IMR-90 (cell line): ENCODE results near the gene CD244. TPM values are rescaled to one million over a fixed set of nuclear protein-coding genes. Genes with fewer than 3 reads are reported as not detected.

Source experiments
- ATAC-seq: fragments of 200-7000 bp; cut with Tn5 transposase; 2 replicates; pipeline ENCODE4 v1.9.1; 2020; ENCODE audit warnings: low read depth, mild to moderate bottlenecking, moderate library complexity
- BruUV-seq: library from RNA; stranded (reverse); fragments of 400-500 nt; replicated peaks from 2 replicates; lab custom pipeline; 2021; lab: Mats Ljungman, UMichigan
- CTCF ChIA-PET: fragments of 300-600 bp; formaldehyde crosslinking; extraction: SDS; loops from one replicate; lab custom pipeline; 2021; ENCODE audit warnings: antibody characterized with exemption; lab: Yijun Ruan, JAX
- POLR2A ChIA-PET: fragments of 300-600 bp; sonication (Branson Sonifier 250); formaldehyde crosslinking; loops from one replicate; lab custom pipeline; 2022; ENCODE audit warnings: antibody characterized with exemption; ENCODE audit not compliant: unreplicated experiment; lab: Charles Lee
- DNase-seq: peaks from one replicate; pipeline ENCODE4 v3.0.0; 2013
- H2AFZ ChIP-seq: replicated peaks from 2 replicates; pipeline ENCODE3; 2013; ENCODE audit warnings: low read length, mild to moderate bottlenecking; ENCODE audit not compliant: poor library complexity
- H2AK5ac ChIP-seq: 2 replicates; pipeline ENCODE4 v1.6.1; 2013; ENCODE audit warnings: low read depth, low read length, inconsistent platforms
- H2AK9ac ChIP-seq: replicated peaks from 2 replicates; pipeline ENCODE3; 2013; ENCODE audit warnings: mild to moderate bottlenecking, low read depth, low read length, moderate library complexity; ENCODE audit not compliant: poor library complexity
- H2BK120ac ChIP-seq: 2 replicates; pipeline ENCODE4 v1.6.1; 2013; ENCODE audit warnings: low read depth, low read length, inconsistent platforms
- H2BK15ac ChIP-seq: 3 replicates; pipeline ENCODE4 v1.6.1; 2013; ENCODE audit warnings: low read depth, low read length, inconsistent platforms
- H2BK20ac ChIP-seq: 2 replicates; pipeline ENCODE4 v1.6.1; 2013; ENCODE audit warnings: low read depth, mild to moderate bottlenecking, inconsistent platforms, low read length, moderate library complexity
- H2BK5ac ChIP-seq: 2 replicates; pipeline ENCODE4 v1.6.1; 2013; ENCODE audit warnings: mild to moderate bottlenecking, low read depth, low read length, inconsistent platforms; ENCODE audit not compliant: poor library complexity, severe bottlenecking
- H3K14ac ChIP-seq: replicated peaks from 2 replicates; pipeline ENCODE4 v1.6.1; 2013; ENCODE audit warnings: low read depth, low read length, inconsistent platforms
- H3K18ac ChIP-seq: 2 replicates; pipeline ENCODE4 v1.6.1; 2013; ENCODE audit warnings: low read depth, low read length, control low read depth
- H3K23ac ChIP-seq: 2 replicates; pipeline ENCODE4 v1.6.1; 2013; ENCODE audit warnings: low read depth, low read length, inconsistent platforms
- H3K27ac ChIP-seq: 2 replicates; pipeline ENCODE4 v1.5.1; 2013; ENCODE audit warnings: mild to moderate bottlenecking, control low read depth, low read length; ENCODE audit not compliant: insufficient read depth
- H3K27me3 ChIP-seq: 2 replicates; pipeline ENCODE4 v1.6.1; 2013; ENCODE audit warnings: low read length; ENCODE audit not compliant: control insufficient read depth, insufficient read depth
- H3K36me3 ChIP-seq: 2 replicates; pipeline ENCODE4 v1.6.1; 2013; ENCODE audit warnings: low read length, mixed read lengths; ENCODE audit not compliant: control insufficient read depth, insufficient read depth
- H3K4ac ChIP-seq: 2 replicates; pipeline ENCODE4 v1.6.1; 2013; ENCODE audit warnings: low read depth, low read length, inconsistent platforms
- H3K4me1 ChIP-seq: 2 replicates; pipeline ENCODE4 v1.6.1; 2013; ENCODE audit warnings: low read length, mixed read lengths; ENCODE audit not compliant: control insufficient read depth, insufficient read depth
- H3K4me2 ChIP-seq: 2 replicates; pipeline ENCODE4 v1.6.1; 2013; ENCODE audit warnings: low read depth, mild to moderate bottlenecking, control low read depth, low read length, moderate library complexity
- H3K4me3 ChIP-seq: 2 replicates; pipeline ENCODE4 v1.5.1; 2013; ENCODE audit warnings: low read depth, mild to moderate bottlenecking, control low read depth, low read length, moderate library complexity; ENCODE audit not compliant: insufficient read depth
- H3K56ac ChIP-seq: 2 replicates; pipeline ENCODE4 v1.6.1; 2013; ENCODE audit warnings: low read length, inconsistent platforms; ENCODE audit not compliant: insufficient read depth; ENCODE audit errors: extremely low read depth
- H3K79me1 ChIP-seq, 2 experiments: 2 replicates each; pipeline ENCODE4 v1.6.1; 2013; ENCODE audit warnings: low read length in 2 of 2, inconsistent platforms in 1 of 2, low read depth in 1 of 2
- H3K9ac ChIP-seq: 2 replicates; pipeline ENCODE4 v1.6.1; 2013; ENCODE audit warnings: low read depth, low read length, control low read depth
- H3K9me1 ChIP-seq: 2 replicates; pipeline ENCODE4 v1.6.1; 2013; ENCODE audit warnings: low read length, inconsistent platforms; ENCODE audit not compliant: insufficient read depth
- H3K9me3 ChIP-seq: 2 replicates; pipeline ENCODE4 v1.6.1; 2013; ENCODE audit warnings: low read length; ENCODE audit not compliant: control insufficient read depth, insufficient read depth
- H4K20me1 ChIP-seq: 2 replicates; pipeline ENCODE4 v1.6.1; 2013; ENCODE audit warnings: low read length, inconsistent platforms; ENCODE audit not compliant: insufficient read depth
- H4K5ac ChIP-seq: 2 replicates; pipeline ENCODE4 v1.6.1; 2013; ENCODE audit warnings: mild to moderate bottlenecking, low read depth, low read length, control low read depth
- H4K8ac ChIP-seq, 2 experiments: 2 replicates each; pipeline ENCODE4 v1.6.1; 2013; ENCODE audit warnings: low read depth in 2 of 2, low read length in 2 of 2, control low read depth in 1 of 2, inconsistent platforms in 1 of 2
- H4K91ac ChIP-seq: 2 replicates; pipeline ENCODE4 v1.6.1; 2013; ENCODE audit warnings: low read depth, low read length, inconsistent platforms; ENCODE audit not compliant: insufficient read depth
- MAFK ChIP-seq: IDR thresholded peaks from 2 replicates; pipeline ENCODE4 v1.6.1; 2012; ENCODE audit warnings: low read depth, low read length, improper control_type of control experiment
- MAZ ChIP-seq: IDR thresholded peaks from 2 replicates; pipeline ENCODE4 v1.6.1; 2012; ENCODE audit warnings: low read depth, mild to moderate bottlenecking, low read length, improper control_type of control experiment, moderate library complexity, borderline replicate concordance
- MXI1 ChIP-seq: IDR thresholded peaks from 2 replicates; pipeline ENCODE4 v1.6.1; 2012; ENCODE audit warnings: low read depth, mild to moderate bottlenecking, low read length, moderate library complexity, borderline replicate concordance
- NFE2L2 ChIP-seq: fragments of 150-350 bp; IDR thresholded peaks from 2 replicates; pipeline ENCODE4 v1.6.1; 2016; ENCODE audit warnings: low read depth, mild to moderate bottlenecking, low read length
- POLR2A ChIP-seq: IDR thresholded peaks from 2 replicates; pipeline ENCODE4 v1.6.1; 2012; ENCODE audit warnings: mild to moderate bottlenecking, low read depth, low read length
- RCOR1 ChIP-seq: IDR thresholded peaks from 2 replicates; pipeline ENCODE4 v1.6.1; 2012; ENCODE audit warnings: mild to moderate bottlenecking, low read length, improper control_type of control experiment; ENCODE audit not compliant: insufficient replicate concordance
- WGBS, 2 experiments: methylation state at CpG; one replicate each; pipeline versions ENCODE4 v1.1.5 to v1.1.7; 2013; ENCODE audit warnings: missing lambda C conversion rate in 2 of 2; ENCODE audit not compliant: insufficient read length in 1 of 2; ENCODE audit errors: extremely low coverage in 2 of 2; 5-methylcytosine and 5-hydroxymethylcytosine counted together
- dilution Hi-C: fragments of 300-500 bp; cut with HindIII; formaldehyde crosslinking; loops from one replicate; pipeline ENCODE4 v1.14.3; 2018; ENCODE audit warnings: low sequenced_read_pairs; ENCODE audit not compliant: unreplicated experiment
- in situ Hi-C: fragments of 300-500 bp; cut with MboI; formaldehyde crosslinking; loops from 3 replicates; pipeline ENCODE4 v1.14.3; 2019; ENCODE audit warnings: low sequenced_read_pairs, inconsistent platforms, mixed read lengths
- intact Hi-C: fragments of 100-400 bp; cut with micrococcal nuclease; formaldehyde crosslinking; loops from 2 replicates; pipeline ENCODE4 v1.10.0; 2022
- polyA plus RNA-seq, 3 experiments: library from polyadenylated mRNA; depleted of rRNA; stranded (reverse); fragments of >200 nt; gene quantifications; 2 replicates each; pipeline ENCODE4 v1.2.3, GENCODE V29; 2012; ENCODE audit warnings: low replicate concordance in 1 of 3
- total RNA-seq: library from RNA; depleted of rRNA; stranded (reverse); fragments of >200 nt; gene quantifications from 2 replicates; pipeline ENCODE4 v1.2.3, GENCODE V29; 2012

CD244 gene
- total and polyA plus RNA-seq, 2 of the 4 experiments (the other 2 are of a cell fraction): not detected

- Histone ChIP-seq H2BK5ac (no peak overlapping the region), H3K14ac (no peak overlapping the region), H2AK5ac (no peak overlapping the region), H4K8ac (no peak overlapping the region), H3K4me2 (no peak overlapping the region), H3K9me1 (no peaks in the 10 kb centered on the region), H3K79me1 (no peaks in the 10 kb centered on the region), H4K91ac (no peak overlapping the region), H3K9me3 (no peaks in the 10 kb centered on the region), H3K36me3 (no peaks in the 10 kb centered on the region), H2BK20ac (no peak overlapping the region), H3K4me1 (no peaks in the 10 kb centered on the region), H2AFZ (no peak overlapping the region), H3K27ac (no peak overlapping the region), H3K56ac (no peak overlapping the region), H2BK120ac (no peak overlapping the region), H2AK9ac (no peak overlapping the region), H3K9ac (no peak overlapping the region), H4K5ac (no peak overlapping the region), H2BK15ac (no peak overlapping the region), H3K18ac (no peak overlapping the region), H3K4ac (no peak overlapping the region), H3K4me3 (no peak overlapping the region), H4K20me1 (no peaks in the 10 kb centered on the region), H3K23ac (no peak overlapping the region), H3K27me3 (no peaks in the 10 kb centered on the region)
- TF ChIP-seq MXI1: no peak
- TF ChIP-seq NFE2L2: no peak
- no peak for TF ChIP-seq MAZ
- TF ChIP-seq MAFK: no peak
- no peak for TF ChIP-seq POLR2A
- TF ChIP-seq RCOR1: no peak
- no peak for DNase-seq
- 100% methylated on average over 1 of the region's 8 CpGs; no CpG with 5 or more reads in 1 of the 2 experiments for WGBS, 2 experiments
- BruUV-seq: no TSS peak
- ChIA-PET CTCF (no interaction called here), POLR2A (no interaction called here)
- intact Hi-C loops: no loop called here
- no peak for ATAC-seq
- dilution Hi-C loops: no loop called here
- in situ Hi-C loops: no loop called here
Observed at GRCh38 chr1:160814856-160815255, 47.8 kb downstream of the CD244 start.
